BLaER1 (cell line): ENCODE data around the gene RHEBL1.
"Not testable (repeated sequence)": the region's sequence is repeated elsewhere in the genome, so short reads cannot be mapped to it uniquely, and the experiment has no call there.

ENCODE experiments used
- H3K27ac ChIP-seq: shearing (Covaris generic); formaldehyde crosslinking; 2 replicates; pipeline ENCODE4 v1.8.1; 2022
- H3K27me3 ChIP-seq: shearing (Covaris generic); formaldehyde crosslinking; 2 replicates; pipeline ENCODE4 v1.8.1; 2022
- H3K36me3 ChIP-seq: shearing (Covaris generic); formaldehyde crosslinking; 2 replicates; pipeline ENCODE4 v1.8.1; 2022
- H3K4me1 ChIP-seq: shearing (Covaris generic); formaldehyde crosslinking; 2 replicates; pipeline ENCODE4 v1.8.1; 2022
- H3K4me2 ChIP-seq: shearing (Covaris generic); formaldehyde crosslinking; 2 replicates; pipeline ENCODE4 v1.8.1; 2022
- H3K4me3 ChIP-seq: shearing (Covaris generic); formaldehyde crosslinking; 2 replicates; pipeline ENCODE4 v1.8.1; 2022
- H3K9ac ChIP-seq: shearing (Covaris generic); formaldehyde crosslinking; 2 replicates; pipeline ENCODE4 v1.8.1; 2022
- H3K9me3 ChIP-seq: shearing (Covaris generic); formaldehyde crosslinking; 2 replicates; pipeline ENCODE4 v1.8.1; 2022
- H4K20me1 ChIP-seq: shearing (Covaris generic); formaldehyde crosslinking; 2 replicates; pipeline ENCODE4 v1.8.1; 2022
- Cebpa-rat ChIP-seq: shearing (Covaris generic); IDR thresholded peaks from 2 replicates; pipeline ENCODE4 v1.8.1; 2022

Gene RHEBL1

DNA sequence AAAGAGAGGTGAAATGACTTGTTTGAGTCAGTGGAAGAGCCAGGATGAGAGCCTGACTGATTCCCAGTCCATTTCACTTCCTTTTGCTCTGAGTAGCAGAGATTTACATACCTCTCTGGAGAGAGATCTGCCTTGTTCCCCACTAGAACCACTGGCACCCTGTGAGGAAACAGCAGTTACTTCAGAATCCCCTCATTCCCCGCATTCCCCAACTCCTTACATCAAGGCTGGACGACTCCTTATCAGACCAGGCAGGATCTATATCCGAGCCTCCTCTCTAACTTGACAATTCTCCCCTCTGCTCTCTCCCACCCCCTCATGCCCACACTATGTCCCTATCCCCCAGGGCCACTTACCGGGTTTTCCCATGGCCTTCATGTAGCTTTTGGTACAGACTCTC lies 3.7 kb downstream of the RHEBL1 start:
- no peaks in the 10 kb centered on the region for H3K9me3 ChIP-seq

DNA sequence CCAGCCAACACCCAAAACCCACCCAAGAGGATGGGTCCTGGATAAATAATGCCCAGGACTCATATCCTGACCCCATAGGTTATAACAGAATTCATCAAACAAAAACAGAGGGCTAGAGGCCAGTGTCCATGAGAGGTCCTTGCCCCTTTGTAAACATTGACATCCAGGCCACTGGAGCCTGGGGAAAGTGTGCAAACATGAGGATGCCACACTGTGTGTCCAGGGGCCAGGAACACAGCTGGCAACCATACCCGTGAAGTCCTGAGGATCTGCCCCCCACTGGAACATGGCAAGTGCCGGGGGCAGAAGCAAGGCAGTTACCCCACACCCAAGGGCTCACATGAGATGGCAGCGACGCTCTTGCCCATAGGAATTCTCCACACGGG lies 5.0 kb downstream of the RHEBL1 start:
- Histone ChIP-seq H4K20me1 (peaks cover 4% of the 10 kb centered on the region; the same call in 1 of the 2 replicates), H3K4me2 (no peak overlapping the region), H3K9me3 (no peaks in the 10 kb centered on the region), H3K36me3 (peaks cover 8% of the 10 kb centered on the region; the same call in 1 of the 2 replicates), H3K4me1 (peaks cover 19% of the 10 kb centered on the region), H3K27me3 (no peaks in the 10 kb centered on the region), H3K9ac (peak overlapping the region; percentile 34; the same call in 1 of the 2 replicates), H3K27ac (no peak overlapping the region), H3K4me3 (no peak overlapping the region)
- no peak for TF ChIP-seq Cebpa-rat

More for the DNA sequence above, 3.7 kb downstream of the RHEBL1 start:
- peaks cover 8% of the 10 kb centered on the region; the same call in 1 of the 2 replicates for H3K36me3 ChIP-seq
- no peaks in the 10 kb centered on the region for H4K20me1 ChIP-seq
- no peak overlapping the region for H3K27ac ChIP-seq
- H3K4me2 ChIP-seq, result no peak overlapping the region
- peak overlapping the region; percentile 23; the same call in 1 of the 2 replicates for H3K9ac ChIP-seq
- no peak overlapping the region for H3K4me3 ChIP-seq
- H3K27me3 ChIP-seq, result no peaks in the 10 kb centered on the region
- TF ChIP-seq Cebpa-rat, result no peak
- peaks cover 30% of the 10 kb centered on the region for H3K4me1 ChIP-seq

DNA sequence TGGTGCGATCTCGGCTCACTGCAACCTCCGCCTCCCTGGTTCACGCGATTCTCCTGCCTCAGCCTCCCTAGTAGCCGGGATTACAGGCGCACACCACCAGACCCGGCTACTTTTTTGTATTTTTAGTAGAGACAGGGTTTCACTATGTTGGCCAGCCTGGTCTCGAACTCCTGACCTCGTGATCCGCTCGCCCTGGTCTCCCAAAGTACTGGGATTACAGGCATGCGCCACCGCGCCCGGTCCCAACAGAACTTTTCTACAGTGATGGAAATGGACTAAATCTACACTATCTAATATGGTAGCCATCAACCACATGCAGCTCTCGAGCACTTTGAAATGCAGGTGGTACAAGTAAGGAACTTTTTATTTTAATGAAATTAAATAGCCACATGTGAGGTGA lies 7.9 kb downstream of the RHEBL1 start:
- H3K9me3 ChIP-seq, H3K4me3 ChIP-seq, H3K27ac ChIP-seq, H3K27me3 ChIP-seq, H3K36me3 ChIP-seq: not testable (repeated sequence)
- H3K4me2 ChIP-seq, result peak overlapping the region; percentile 90
- H3K9ac ChIP-seq, result peak overlapping the region; percentile 99; the same call in 1 of the 2 replicates
- peaks cover 20% of the 10 kb centered on the region for H3K4me1 ChIP-seq
- H4K20me1 ChIP-seq, result peaks cover 32% of the 10 kb centered on the region

DNA sequence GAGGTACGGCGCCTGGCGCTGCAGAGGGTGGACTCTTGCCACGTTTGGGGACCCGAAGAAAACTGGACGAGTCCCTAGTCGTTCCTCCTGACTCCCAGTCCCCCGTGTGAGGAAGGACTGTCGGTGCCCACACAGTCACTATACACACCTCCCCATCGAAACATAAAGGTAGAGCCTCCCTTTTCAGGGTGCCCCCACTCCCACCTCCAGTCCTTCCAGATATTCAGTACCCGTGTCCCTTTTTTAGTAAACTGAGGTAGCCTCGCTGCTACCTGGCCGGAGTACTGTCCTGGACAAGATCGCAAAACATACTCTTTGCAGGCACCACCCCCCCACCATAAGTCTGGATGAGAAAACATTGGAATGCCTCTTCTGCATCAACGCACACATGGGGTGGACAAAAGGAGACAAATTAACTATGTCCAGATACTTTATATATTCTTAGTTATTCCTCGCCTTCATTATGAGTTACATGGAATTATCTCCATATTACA lies 8.6 kb downstream of the RHEBL1 start:
- no peaks in the 10 kb centered on the region for H3K27me3 ChIP-seq
- H3K9me3 ChIP-seq, result no peaks in the 10 kb centered on the region
- H3K4me3 ChIP-seq, result peak overlapping the region; percentile 98
- H3K9ac ChIP-seq, result peak overlapping the region; percentile 99
- peak overlapping the region; percentile 99 for H3K27ac ChIP-seq
- peaks cover 27% of the 10 kb centered on the region for H3K4me1 ChIP-seq
- TF ChIP-seq Cebpa-rat, result no peak
- H4K20me1 ChIP-seq, result peaks cover 39% of the 10 kb centered on the region
- peak overlapping the region; percentile 90 for H3K4me2 ChIP-seq
- H3K36me3 ChIP-seq, result peaks cover 8% of the 10 kb centered on the region; the same call in 1 of the 2 replicates

DNA sequence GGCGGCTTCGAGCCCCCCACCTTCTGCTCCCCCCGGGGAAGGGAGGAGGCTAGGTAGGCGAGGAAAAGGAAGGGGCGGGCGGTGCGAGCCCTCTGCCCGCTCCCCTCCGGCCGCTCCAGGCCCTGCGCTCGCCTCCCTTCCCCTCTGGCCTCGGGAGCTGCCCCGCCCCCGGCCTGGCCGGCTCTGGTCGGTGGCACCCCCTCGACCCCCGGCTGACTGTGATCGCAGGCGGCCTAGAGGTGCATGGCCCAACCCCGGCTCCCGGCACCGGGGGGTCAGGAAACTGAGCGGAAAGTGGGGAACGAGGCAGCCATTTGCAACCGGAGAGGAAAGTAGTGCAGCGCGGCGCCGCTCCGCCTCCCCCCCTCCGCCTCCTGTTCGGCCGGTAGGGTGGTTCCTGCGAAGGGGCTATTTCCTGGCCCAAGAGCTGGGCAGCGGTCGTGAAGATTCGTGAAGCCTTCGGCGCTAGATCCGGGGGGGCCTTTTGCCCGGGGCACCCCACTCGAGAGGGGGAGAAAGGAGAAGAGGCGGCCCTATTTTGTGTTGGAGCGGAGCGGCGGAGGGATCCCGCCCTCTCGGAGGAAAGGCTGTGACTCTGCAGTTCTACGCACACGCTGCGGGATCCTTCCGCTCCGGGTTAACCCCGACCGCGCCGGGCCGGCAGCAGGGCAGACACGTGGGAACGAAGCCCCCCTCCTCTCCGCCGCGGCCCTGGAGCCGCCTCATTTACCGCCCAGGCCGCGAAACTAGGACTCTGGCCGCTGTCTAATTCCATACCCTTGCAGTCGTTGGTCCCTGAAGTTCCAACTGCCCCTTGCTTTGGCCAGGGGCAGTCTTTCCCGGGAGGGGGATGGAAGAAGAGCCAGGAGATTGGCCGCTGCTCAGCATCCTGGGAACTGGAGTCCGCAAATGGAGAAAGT lies 9.3 kb downstream of the RHEBL1 start, which contains the start of gene KMT2D:
Gene KMT2D (minus strand): TSS at position 558 of the 920 bp plus-strand sequence. CDS start 5,470 bp downstream, outside the sequence.
- H3K4me2 ChIP-seq, result peak within 1 kb of the TSS; percentile 90
- H3K27me3 ChIP-seq, result no peaks in the 10 kb centered on the region
- TF ChIP-seq Cebpa-rat, result no peak
- H3K4me1 ChIP-seq, result peaks cover 32% of the 10 kb centered on the region
- H3K27ac ChIP-seq, result peak within 1 kb of the TSS; percentile 99
- peak within 1 kb of the TSS; percentile 99 for H3K9ac ChIP-seq
- peaks cover 46% of the 10 kb centered on the region for H4K20me1 ChIP-seq
- H3K9me3 ChIP-seq, result no peaks in the 10 kb centered on the region
- peak within 1 kb of the TSS; percentile 98 for H3K4me3 ChIP-seq
- peaks cover 11% of the 10 kb centered on the region for H3K36me3 ChIP-seq

DNA sequence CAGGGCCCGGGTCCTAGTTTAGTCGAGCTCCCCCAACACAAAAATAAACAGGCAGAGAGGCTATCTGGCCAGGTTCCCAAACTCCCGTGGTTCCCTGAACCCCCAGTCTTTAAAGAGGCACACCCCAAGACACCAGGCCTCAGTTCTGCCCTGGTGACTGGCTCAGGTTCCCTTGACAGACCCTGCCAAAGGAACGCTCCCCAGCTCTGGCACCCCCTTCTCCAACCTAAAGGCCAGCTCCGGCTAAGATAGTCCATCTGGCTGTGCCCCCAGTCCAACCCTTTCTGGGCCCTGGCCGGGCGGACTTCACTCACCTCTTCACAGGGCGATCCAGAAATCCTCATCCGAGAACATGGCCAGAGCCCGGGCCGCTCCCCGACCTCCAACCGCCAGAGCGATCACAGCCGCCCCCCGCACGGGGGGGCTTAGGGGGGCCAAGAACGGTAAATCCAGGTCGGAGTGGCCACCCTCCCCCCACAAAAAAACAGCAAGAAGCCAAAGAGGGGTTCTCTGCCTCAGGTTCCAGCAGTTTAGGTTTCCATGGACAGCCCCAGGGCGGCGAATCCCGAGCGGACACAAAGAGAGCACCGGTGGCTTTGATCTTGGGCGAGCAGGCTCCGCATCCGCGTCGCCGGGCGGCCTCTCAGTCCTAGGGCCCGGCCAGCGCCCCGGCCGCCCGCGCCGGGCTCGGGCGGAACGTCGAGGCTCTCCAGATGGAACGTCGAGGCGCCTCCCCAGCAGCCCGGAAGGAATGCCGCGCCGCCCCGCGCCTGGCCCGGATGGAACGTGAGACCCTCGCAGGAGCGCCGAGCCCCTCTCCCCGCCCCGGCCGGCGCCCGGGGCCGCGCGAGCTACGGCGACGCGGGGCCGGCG lies 10.2 kb downstream of the RHEBL1 start:
- Histone ChIP-seq H3K27me3 (no peaks in the 10 kb centered on the region), H3K9me3 (no peaks in the 10 kb centered on the region), H3K36me3 (peaks cover 13% of the 10 kb centered on the region), H3K27ac (peak overlapping the region; percentile 99), H3K4me2 (peak overlapping the region; percentile 90), H3K4me1 (peaks cover 38% of the 10 kb centered on the region), H4K20me1 (peaks cover 56% of the 10 kb centered on the region), H3K4me3 (peak overlapping the region; percentile 98), H3K9ac (peak overlapping the region; percentile 99)
- no peak for TF ChIP-seq Cebpa-rat

DNA sequence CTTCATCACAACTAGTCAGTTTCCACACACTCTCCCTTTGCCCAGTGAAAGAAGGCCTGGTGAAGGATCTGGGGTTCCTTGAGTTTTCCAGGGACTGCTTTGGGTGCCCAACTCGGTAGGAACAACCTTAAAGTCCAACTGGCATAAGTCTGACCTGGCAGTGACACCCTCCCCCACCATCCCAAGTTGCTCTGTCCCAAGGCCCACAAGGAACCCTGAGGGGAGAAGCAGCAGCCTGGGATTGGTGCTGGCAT lies 10.8 kb downstream of the RHEBL1 start:
- Histone ChIP-seq H3K4me1 (peaks cover 38% of the 10 kb centered on the region), H3K9me3 (no peaks in the 10 kb centered on the region), H3K9ac (peak overlapping the region; percentile 99), H3K27ac (peak overlapping the region; percentile 99), H3K4me2 (peak overlapping the region; percentile 90), H4K20me1 (peaks cover 62% of the 10 kb centered on the region), H3K36me3 (peaks cover 18% of the 10 kb centered on the region), H3K27me3 (no peaks in the 10 kb centered on the region), H3K4me3 (peak overlapping the region; percentile 98)
- TF ChIP-seq Cebpa-rat, result no peak

DNA sequence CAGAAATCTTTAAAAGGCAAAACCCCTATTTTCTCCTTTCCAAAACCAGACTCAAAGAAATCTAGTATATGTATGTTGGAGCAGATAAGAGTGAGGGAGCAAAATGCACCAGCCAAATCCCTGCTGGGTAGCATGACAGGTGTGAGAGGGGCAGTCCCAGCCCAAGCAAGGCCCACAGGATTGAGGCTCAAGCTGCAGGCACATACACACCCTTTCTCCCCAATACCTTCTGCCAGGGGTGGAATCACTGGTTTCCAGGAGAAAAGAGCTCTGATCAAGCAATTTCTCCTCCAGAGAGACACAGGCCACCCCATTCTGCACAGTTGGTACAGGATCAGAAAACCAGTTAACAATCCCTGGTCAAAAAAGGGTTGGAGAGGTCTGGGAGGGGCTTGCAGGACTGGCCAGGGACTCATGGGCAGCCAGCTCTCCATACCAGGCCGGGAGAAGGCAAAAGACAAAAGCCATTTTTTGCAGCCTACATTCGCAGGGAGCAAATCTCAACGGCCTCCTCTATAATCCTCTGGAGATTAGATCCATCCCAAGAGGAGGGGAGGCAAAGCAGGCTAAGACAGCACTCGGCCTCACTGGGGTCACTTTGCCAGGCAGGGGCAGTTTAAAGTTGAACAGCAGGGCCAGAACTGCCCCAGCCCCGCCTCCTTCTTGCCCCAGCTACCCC lies 11.3 kb downstream of the RHEBL1 start:
- Histone ChIP-seq H3K4me2 (peak overlapping the region; percentile 90), H3K27me3 (no peaks in the 10 kb centered on the region), H3K9me3 (no peaks in the 10 kb centered on the region), H3K27ac (peak overlapping the region; percentile 99), H3K4me3 (peak overlapping the region; percentile 98), H3K36me3 (peaks cover 23% of the 10 kb centered on the region), H3K4me1 (peaks cover 38% of the 10 kb centered on the region), H4K20me1 (peaks cover 66% of the 10 kb centered on the region), H3K9ac (peak overlapping the region; percentile 99)
- TF ChIP-seq Cebpa-rat, result no peak

DNA sequence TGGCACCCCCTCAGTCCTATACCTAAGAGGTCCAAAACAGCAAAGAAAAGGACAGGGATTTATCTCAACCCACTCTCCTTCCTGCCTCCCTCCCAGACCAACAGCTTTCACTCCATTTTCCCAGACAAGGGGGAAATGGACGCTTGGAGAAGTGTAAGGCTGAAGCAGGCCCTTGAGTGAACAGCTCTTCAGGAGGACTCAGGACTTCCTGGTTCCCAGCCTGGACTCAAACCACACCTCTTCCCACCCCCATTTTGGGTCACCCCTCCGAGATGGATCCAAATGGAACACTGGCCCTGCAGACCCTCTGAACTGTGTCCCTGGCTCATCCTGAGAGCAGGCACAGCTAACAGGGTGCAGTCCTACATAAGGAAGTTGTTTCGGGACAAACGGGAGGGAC lies 11.9 kb downstream of the RHEBL1 start:
- Histone ChIP-seq H3K27ac (peak overlapping the region; percentile 99), H3K9me3 (no peaks in the 10 kb centered on the region), H3K4me2 (peak overlapping the region; percentile 90), H3K36me3 (peaks cover 29% of the 10 kb centered on the region), H3K4me3 (peak overlapping the region; percentile 98), H3K27me3 (no peaks in the 10 kb centered on the region), H4K20me1 (peaks cover 73% of the 10 kb centered on the region), H3K9ac (peak overlapping the region; percentile 99), H3K4me1 (peaks cover 38% of the 10 kb centered on the region)
- TF ChIP-seq Cebpa-rat, result no peak
